A673 (cell line): ENCODE measurements around the gene NES.

ENCODE experiments used
- CTCF ChIP-seq: fragments of 300-800, 200-600 bp; sonication (generic); conservative IDR thresholded peaks from 2 replicates; pipeline ENCODE4 v1.5.1; 2017; ENCODE audit warnings: low read depth, mild to moderate bottlenecking, antibody characterized with exemption, low read length, moderate library complexity, mixed read lengths
- EZH2 ChIP-seq: fragments of 200-600 bp; sonication (generic); IDR thresholded peaks from 2 replicates; pipeline ENCODE4 v1.6.1; 2017; ENCODE audit warnings: borderline replicate concordance, low read depth, mild to moderate bottlenecking, mixed read lengths, antibody characterized with exemption, low read length; ENCODE audit not compliant: poor library complexity, severe bottlenecking

DNA sequence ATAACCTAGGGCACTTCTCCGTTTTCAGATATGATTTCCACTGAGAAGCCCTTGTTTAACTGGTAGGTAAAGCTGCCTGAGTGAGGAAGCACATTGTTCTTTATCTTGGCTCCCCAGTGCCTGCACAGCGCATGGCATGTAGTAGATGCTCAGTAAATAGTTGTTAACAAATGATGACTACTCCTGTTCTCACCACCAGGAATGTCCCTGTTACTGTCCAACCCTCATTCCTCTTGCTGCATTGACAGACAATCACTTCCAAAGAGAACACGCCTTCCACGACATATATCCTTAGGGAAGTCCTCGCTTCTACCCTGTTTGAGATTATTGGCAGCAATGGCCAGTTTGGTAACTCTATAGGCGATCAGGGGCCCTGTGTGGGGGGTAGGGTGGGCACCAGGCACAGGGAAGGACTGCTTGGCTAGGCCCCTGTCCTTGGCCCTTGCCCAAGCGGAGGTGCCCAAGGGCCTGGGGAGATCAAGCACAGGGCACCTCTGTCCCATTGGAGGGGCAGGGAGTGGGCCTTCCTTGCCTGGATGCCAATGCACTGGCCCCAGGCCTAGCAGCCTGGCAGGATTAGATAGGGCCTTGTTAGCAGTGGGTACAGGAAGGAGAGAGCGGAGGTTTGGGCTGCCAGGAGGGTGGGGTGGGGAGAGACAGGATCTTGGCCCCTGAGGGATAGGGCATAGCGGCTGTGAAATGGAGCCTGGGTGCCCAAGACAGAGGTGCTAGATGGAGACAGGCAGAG lies 10.2 kb downstream of the NES start:
- TF ChIP-seq CTCF (no peak), EZH2 (no peak)
